IPS-15b (cell line): Measurements from ENCODE around the gene TRPV6.

Source experiments
- H3K27me3 ChIP-seq: one replicate; pipeline ENCODE4 v1.6.1; 2013; ENCODE audit warnings: low read length; ENCODE audit not compliant: control insufficient read depth, insufficient read depth
- H3K36me3 ChIP-seq: one replicate; pipeline ENCODE4 v1.6.1; 2013; ENCODE audit warnings: low read length; ENCODE audit not compliant: control insufficient read depth, insufficient read depth
- H3K4me1 ChIP-seq: one replicate; pipeline ENCODE4 v1.6.1; 2013; ENCODE audit warnings: mild to moderate bottlenecking, low read length; ENCODE audit not compliant: control insufficient read depth, insufficient read depth
- H3K4me3 ChIP-seq: one replicate; pipeline ENCODE4 v1.5.1; 2013; ENCODE audit warnings: low read depth, low read length
- H3K9ac ChIP-seq: one replicate; pipeline ENCODE4 v1.6.1; 2013; ENCODE audit warnings: low read depth, mild to moderate bottlenecking, low read length
- H3K9me3 ChIP-seq: one replicate; pipeline ENCODE4 v1.6.1; 2013; ENCODE audit warnings: mild to moderate bottlenecking, low read length; ENCODE audit not compliant: control insufficient read depth, insufficient read depth

Gene TRPV6

DNA sequence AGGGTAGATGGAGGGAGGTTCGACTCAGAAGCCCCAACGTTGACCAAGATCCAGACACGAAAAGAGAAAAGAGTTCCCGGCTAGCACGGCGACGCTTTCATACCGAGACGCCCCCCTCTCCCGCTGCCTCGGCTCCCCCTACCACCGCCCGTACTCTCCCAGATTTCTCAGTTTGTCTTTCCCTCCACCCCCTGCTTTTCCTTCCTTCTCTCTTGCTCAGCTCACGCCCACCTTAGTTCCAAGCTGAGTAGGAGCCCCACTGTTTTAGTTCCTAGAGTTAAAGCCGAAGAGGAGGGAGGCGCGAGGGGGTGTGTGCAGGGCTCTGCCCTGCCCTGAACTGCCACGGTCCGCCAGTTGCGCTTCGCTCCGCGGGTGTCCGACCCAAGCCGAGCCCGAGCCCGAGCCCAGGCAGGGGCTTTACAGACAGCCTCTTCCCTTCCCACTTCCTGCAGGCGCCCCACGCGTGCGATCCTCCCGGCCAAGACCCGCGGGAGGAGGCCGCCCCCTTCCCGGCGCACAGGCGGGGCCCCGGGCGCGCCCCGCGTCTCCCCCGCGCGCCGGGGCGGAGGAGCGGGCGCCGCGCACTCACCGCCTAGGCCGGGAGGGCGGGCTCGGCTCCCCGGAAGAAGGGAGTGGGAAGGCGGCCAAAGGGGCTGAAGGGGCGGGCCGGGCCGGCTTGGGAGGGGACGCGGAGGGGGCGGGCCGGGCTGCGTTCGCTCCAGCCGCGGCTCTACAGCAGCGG lies 31.0 kb downstream of the TRPV6 start, which contains the start of gene EPHB6:
Gene EPHB6 (plus strand): TSS at position 705 of the 742 bp plus-strand sequence. CDS start 8,152 bp downstream, outside the sequence.
- Histone ChIP-seq H3K9me3 (no peaks in the 10 kb centered on the region), H3K27me3 (peaks cover 21% of the 10 kb centered on the region), H3K4me1 (peaks cover 2% of the 10 kb centered on the region), H3K9ac (peak within 1 kb of the TSS; percentile 74), H3K36me3 (no peaks in the 10 kb centered on the region), H3K4me3 (peak within 1 kb of the TSS; percentile 93)

DNA sequence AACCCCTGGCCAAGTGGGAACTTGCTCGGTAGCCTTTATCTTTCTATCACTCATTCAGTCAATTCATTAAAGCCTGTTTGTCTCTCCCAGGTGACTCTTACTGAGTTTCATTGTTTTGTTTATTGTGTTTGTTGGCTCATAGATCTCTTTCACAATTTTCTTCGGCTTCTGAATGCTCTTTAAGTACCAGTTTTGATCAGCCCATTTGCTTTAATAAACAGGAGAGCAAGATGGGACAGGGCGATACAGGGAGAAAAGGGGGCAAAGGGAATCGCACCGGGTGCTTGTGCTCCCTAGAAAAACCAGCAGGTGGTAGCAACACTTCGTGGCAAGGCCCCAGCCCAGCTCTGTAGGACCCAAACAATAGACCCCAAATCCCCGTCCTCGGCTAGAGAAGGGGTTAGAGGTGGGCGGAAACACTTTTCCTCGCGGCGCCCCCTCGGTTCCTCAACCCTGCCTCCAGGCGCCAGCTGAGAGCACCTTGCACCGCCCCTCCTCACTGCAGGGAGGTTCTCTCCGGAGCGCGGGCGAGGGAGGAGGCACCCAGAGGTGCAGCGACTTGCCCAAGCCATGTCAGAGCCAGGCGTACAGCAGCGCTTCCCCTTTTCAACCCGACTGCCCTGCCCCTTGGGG lies 31.7 kb downstream of the TRPV6 start:
- Histone ChIP-seq H3K36me3 (no peaks in the 10 kb centered on the region), H3K27me3 (peaks cover 21% of the 10 kb centered on the region), H3K9me3 (no peaks in the 10 kb centered on the region), H3K4me1 (peaks cover 2% of the 10 kb centered on the region), H3K9ac (peak overlapping the region; percentile 74), H3K4me3 (peak overlapping the region; percentile 93)

DNA sequence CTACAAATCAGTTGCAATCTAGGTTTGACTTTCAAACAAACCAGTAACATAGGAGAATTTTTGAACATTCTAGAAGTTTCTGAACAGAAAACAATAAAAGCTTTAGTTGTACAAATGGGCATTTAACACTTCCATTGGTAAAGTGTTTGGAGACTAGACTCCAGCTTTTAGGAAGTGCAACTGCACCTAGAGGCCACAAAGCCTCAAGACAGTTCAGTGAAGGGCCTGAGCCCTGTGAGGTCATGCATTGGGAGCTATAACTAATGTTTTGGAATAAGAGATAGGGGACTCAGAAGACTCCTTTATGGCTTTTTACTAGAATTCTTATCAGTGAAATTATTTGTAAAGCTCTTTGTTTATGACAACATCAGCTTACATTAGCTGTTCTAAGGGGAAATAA lies 33.6 kb downstream of the TRPV6 start:
- Histone ChIP-seq H3K27me3 (peaks cover 17% of the 10 kb centered on the region), H3K4me3 (no peak overlapping the region), H3K4me1 (no peaks in the 10 kb centered on the region), H3K9me3 (no peaks in the 10 kb centered on the region), H3K36me3 (no peaks in the 10 kb centered on the region), H3K9ac (no peak overlapping the region)

DNA sequence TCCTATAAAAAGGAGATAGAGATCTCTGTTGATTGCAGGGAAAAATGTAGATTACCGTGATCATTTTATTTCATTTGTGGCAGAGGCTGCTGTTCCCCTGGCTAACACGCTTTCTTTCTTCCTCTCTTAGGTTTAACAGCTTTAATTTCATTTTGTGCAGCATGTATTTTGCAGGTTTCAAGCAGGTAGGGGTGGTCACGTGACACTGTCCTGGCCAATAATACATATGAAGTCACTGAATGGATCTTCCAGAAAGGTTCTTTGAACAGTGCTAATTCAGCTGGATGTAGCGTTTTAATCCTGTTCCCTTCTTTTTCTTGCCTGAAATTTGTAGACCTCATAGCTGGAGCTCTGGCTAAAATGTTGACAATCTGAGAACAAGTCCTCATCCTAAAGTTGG lies 34.3 kb downstream of the TRPV6 start:
- no peak overlapping the region for H3K9ac ChIP-seq
- no peaks in the 10 kb centered on the region for H3K4me1 ChIP-seq
- no peaks in the 10 kb centered on the region for H3K36me3 ChIP-seq
- peaks cover 11% of the 10 kb centered on the region for H3K27me3 ChIP-seq
- no peaks in the 10 kb centered on the region for H3K9me3 ChIP-seq
- no peak overlapping the region for H3K4me3 ChIP-seq

DNA sequence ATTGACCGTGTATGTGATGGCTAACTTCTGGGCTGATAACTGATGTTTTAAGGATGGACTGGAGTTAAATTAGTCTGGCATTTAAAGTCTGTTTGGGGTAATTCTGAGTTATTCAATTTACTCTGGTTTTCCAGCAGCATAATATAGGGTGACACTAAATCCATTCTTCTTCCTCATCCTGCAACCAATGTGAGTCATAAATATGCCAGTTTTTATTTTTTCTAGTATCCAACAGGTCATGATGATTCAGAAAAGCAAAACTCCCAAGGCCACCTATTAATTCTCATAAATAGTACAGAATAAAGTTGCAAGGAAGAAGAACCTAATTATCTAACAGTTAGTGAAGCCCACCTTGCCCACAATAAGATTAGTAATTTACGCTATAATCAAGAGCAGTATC lies 38.2 kb downstream of the TRPV6 start:
- no peak overlapping the region for H3K9ac ChIP-seq
- H3K4me1 ChIP-seq: no peaks in the 10 kb centered on the region
- no peaks in the 10 kb centered on the region for H3K27me3 ChIP-seq
- H3K9me3 ChIP-seq: no peaks in the 10 kb centered on the region
- no peaks in the 10 kb centered on the region for H3K36me3 ChIP-seq
- no peak overlapping the region for H3K4me3 ChIP-seq

DNA sequence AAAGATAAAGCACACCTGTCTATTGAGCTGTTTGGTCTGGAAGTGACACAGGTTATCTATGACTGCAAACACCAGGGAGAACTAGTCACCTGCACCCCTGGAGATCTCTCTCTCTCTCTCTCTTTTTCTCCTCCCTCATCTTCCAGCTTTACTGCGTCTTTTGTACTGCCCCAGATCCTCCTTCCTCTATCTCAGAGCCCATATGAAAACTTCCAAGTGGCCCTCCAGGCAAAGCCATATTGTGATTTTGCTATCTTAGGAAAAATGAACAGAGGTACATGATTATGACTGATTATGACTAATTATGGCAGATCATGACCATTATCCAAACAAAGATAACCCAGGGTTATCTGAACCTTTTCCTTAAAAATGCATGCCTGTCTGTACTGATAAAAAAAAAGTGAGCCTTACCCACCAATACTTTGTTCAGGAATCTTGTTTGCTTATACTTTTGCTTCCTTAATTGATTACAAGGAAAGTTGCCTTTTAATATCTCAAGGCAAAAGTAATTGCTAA lies 43.2 kb downstream of the TRPV6 start:
- Histone ChIP-seq H3K4me3 (no peak overlapping the region), H3K27me3 (no peaks in the 10 kb centered on the region), H3K4me1 (no peaks in the 10 kb centered on the region), H3K9ac (no peak overlapping the region), H3K36me3 (no peaks in the 10 kb centered on the region), H3K9me3 (no peaks in the 10 kb centered on the region)

DNA sequence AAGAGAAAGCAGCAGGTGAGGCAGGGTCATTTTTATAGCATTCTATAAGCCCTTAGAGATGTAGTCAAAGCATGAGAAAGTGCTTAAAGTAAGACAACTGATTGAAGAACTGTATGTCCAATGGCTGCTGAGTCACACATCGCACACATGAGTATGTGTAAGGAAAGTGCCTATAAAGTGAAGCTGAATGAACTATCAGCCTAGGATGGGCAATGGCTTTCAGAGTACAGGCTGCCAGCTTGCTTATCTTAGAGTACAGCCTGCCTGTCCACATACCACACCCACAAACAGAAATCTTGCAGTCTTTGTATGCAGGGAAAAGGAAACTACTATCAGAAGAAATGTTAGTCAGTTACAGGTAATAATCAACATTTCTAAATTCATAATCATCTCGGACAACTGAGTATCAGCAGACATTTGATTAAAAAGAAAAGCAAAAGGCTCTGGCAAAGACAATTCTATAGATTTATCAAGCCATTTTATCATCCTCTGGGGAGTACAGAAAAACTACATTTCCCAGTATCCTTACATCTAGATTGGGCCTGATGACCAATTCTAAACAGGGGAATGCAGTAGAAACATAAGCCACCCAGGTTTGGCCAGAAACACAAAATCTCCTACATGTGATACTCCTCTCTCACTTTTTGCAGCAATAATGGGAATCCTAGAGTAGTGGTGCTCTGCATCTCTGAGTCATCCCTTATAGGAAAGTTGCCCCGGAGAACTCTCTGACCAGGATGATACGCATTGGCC lies 46.9 kb downstream of the TRPV6 start:
- H3K4me3 ChIP-seq: no peak overlapping the region
- no peaks in the 10 kb centered on the region for H3K4me1 ChIP-seq
- no peaks in the 10 kb centered on the region for H3K36me3 ChIP-seq
- H3K9me3 ChIP-seq: no peaks in the 10 kb centered on the region
- H3K9ac ChIP-seq: no peak overlapping the region
- no peaks in the 10 kb centered on the region for H3K27me3 ChIP-seq

DNA sequence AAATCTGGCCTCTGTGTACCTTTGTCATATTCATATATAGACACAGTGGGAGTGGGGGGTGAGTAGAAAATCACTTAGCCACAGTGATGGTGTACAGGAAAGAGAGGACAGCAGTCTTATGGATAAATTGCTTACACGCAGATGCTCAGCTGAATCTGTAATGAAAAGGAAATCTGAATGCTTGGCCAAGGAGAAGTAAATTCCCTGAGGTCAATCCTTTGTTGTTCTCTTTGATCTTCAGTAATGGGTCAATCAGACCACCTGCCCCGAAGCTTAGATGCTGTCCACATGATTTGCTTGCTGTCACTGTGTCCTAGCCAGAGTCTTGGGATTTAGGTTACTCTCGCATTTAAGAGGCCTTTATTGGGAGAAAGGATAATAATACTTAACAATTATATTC lies 49.1 kb downstream of the TRPV6 start:
- Histone ChIP-seq H3K4me3 (no peak overlapping the region), H3K9me3 (no peaks in the 10 kb centered on the region), H3K4me1 (no peaks in the 10 kb centered on the region), H3K27me3 (no peaks in the 10 kb centered on the region), H3K9ac (no peak overlapping the region), H3K36me3 (no peaks in the 10 kb centered on the region)

DNA sequence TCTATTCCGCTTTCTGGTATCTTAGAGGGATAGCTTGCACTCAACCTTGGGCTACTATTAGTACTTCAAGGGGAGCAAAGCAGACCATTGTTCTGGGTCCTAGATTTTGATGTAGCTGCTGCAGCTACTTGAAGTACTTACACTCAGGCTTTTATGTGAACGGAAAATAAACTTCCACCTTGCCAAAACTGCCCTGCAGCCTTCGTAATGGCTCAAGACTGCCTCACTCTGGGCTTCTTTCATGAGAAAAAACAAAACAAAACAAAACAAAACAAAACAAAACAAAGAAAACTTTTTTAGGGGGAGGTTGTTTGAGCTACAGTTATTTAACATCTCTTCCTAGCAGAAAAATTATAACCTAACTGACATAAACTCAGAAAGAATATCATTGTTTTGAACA lies 50.1 kb downstream of the TRPV6 start:
- no peaks in the 10 kb centered on the region for H3K4me1 ChIP-seq

DNA sequence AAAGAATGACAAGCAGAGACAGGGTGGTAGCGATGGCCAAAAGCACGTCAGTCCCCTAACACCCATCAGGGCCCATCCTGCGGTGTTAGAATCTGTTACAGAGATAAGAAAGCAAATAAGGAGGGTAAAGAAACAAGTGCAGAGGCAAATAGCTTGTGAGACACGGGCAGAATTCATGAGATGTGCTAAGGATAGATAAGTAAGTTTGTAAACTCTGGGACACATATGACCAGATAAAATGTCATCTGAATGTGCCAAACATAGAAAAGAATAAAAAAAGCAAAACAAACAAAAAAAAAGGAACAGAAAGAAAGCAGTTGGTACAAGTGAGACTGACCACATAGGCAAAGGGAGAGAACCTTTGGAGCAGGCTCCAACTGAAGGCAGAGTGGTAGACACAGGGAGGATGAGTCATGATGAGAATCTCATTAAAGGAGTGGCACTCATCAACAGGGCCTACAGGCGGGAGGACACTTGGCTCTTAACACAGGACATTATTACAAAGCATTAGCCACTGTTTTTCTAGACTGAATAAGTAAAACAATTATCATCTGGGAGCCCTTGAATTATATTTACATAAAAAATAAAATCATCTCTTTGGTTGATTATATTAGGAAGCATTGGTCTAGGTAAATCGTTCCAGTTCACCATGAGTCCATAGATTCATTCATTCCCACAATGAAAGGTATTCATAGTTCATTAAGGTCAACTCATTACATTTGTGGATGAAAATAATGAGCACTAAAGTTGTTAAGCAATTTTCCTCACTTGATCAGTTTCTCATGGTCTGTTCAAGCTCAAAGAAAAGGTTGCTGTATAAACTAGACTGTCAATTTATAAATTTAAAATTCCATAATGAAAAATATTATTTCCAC lies 52.1 kb downstream of the TRPV6 start:
- Histone ChIP-seq H3K9me3 (no peaks in the 10 kb centered on the region), H3K4me3 (no peak overlapping the region), H3K36me3 (no peaks in the 10 kb centered on the region), H3K4me1 (no peaks in the 10 kb centered on the region), H3K9ac (no peak overlapping the region), H3K27me3 (no peaks in the 10 kb centered on the region)

More for the DNA sequence above, 50.1 kb downstream of the TRPV6 start:
- H3K9me3 ChIP-seq: no peaks in the 10 kb centered on the region
- no peaks in the 10 kb centered on the region for H3K27me3 ChIP-seq
- H3K4me3 ChIP-seq: no peak overlapping the region
- no peak overlapping the region for H3K9ac ChIP-seq
- H3K36me3 ChIP-seq: no peaks in the 10 kb centered on the region

DNA sequence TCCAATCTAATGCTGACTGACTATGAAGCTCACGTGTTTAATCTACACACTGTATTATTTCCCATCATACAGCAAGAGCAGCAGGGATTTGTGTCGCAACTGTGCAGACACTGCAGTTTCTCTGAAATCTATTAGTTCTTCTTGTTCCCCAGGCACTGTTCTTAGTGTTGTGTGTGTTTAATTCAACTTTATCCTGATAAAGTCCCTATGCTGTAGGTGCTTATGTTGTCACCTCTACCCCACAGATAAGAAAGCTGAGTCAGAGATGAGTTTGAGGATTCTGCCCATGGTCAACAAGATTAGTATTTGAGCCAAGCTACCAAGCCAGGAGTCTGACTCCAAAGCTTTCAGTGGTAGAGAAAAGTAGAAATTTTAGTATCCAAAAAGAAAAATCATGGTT lies 53.1 kb downstream of the TRPV6 start:
- Histone ChIP-seq H3K27me3 (no peaks in the 10 kb centered on the region), H3K9me3 (no peaks in the 10 kb centered on the region), H3K36me3 (no peaks in the 10 kb centered on the region), H3K4me3 (no peak overlapping the region), H3K4me1 (no peaks in the 10 kb centered on the region), H3K9ac (no peak overlapping the region)
